ENCODE data around the gene SLC13A3.

SLC13A3 gene

GRCh38 chr20:46551522-46552381 lies 99.5 kb downstream of the SLC13A3 start:
- DNase-seq: no peak

DNA sequence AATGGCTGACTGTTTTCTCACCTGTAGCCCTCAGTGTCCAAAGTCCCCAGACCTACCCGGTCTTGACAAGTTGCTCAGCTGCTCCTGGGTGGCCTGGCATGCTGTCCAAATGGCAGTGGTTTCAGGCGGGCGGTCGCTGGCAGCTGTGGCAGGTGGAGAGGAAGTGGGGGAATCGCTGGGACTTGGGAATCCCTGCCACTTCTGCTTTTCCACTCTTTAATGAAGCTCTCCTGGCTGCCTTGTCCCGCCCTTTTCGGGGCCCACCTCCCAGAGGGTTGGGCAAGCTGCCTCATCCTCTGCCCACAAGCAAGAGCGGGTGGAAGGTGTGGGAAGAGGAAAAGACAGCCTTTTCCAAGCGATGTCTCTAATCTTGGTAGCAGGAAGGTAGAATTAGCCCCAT lies 100.8 kb downstream of the SLC13A3 start, which contains the start of gene OCSTAMP:
Gene OCSTAMP (minus strand): TSS at position 194 of the 400 bp plus-strand sequence. CDS start 94 bp downstream, at position 100.
- no peak for DNase-seq

DNA sequence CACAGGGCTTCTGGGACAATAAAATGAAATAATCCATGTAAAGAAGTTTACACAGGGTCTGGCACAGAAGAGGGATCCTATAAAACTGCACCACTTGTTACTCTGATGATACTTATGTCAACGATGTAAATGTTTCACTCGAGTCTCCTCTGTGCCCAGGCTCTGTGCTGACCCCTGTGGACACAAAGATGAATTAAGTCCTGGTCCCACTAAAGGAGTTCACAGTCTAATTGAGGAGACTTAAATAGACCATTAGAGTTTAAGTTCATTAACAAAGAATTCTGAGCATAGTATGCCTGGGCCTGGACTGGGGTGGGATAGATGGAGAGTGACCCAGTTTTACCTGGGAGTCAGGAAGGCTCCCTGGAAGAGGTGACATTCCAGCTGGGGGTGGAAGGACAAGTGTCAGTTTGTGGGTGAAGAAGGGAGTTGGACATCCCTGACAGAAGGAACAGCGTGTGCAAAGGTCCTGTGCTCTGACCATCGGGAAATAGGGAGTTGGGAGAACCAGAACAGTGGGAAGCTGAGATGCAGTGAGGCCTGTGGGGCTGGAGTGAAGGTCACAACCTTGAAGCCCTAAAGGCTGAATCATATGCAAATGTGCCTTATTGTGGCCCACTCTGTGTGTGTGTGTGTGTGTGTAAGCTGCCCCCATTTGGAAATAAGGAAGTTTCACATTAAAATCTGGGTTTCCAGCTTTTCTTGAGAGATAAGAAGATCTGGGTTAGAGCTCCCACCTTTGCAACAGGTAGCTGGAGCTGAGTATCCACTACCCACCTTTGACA lies 101.9 kb downstream of the SLC13A3 start:
- no peak for DNase-seq

- no peak for DNase-seq
These were observed 102.6 kb downstream of the SLC13A3 start for GRCh38 chr20:46548688-46549087.

GRCh38 chr20:46547995-46548394 lies 103.3 kb downstream of the SLC13A3 start:
- DNase-seq: no peak

GRCh38 chr20:46546936-46547335 lies 104.3 kb downstream of the SLC13A3 start:
- DNase-seq: no peak

DNA sequence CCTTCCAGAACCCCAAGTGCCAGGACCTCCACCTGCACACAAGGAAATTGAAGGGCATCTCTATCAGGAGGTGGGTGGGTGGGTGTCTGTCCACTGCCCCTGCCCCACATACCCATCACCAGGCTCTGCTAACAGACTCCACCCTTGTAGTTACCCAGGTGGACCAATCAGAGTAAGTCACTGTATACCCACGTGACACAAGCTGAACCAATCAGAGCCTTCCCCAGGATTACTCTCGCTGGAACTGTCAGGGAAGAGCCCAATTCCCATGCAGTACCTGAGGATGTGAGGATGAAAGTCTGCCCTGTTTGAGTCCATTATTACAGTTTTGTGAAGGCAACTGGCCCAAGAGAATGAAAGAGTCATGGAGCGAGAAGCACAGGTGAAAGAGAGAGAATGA lies 105.0 kb downstream of the SLC13A3 start:
- DNase-seq: no peak

- DNase-seq: no peak
These were observed 105.5 kb downstream of the SLC13A3 start for GRCh38 chr20:46545827-46546138.

- no peak for DNase-seq
These were observed 106.0 kb downstream of the SLC13A3 start for GRCh38 chr20:46545077-46545826.

DNA sequence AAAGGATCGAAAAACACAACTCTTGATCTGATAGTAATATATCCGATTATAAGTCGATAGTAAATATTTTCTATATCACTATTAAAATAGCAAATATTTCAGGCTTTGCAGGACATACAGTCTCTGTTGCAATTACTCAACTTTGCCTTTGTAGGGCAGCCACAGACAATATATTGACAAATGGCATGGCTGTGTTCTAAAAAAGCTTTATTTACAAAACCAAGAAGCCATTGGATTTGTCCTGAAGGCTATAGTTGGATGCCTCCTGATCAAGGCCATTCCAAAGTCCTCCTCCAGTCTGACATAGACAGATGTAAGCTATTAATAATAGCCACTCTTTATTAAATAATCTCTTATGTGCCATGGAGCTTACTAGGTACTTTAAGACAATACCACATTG lies 106.7 kb downstream of the SLC13A3 start:
- no peak for DNase-seq

DNA sequence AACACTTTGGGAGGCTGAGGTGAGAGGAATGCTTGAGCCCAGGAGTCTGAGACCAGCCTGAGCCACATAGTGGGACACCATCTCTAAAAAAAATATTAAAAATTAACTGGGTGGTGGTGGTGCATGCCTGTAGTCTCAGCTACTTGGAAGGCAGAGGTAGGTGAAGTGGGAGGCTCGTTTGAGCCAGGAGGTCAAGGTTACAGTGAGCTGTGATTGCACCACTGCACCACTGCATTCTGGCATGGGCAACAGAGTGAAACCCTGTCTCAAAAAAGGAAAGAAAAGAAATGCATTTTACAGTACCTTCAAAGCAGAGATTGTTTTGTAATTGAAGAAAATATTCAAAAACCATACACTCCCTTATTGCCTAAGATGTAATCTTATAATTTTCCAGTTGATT lies 107.3 kb downstream of the SLC13A3 start:
- no peak for DNase-seq

GRCh38 chr20:46543033-46543432 lies 108.2 kb downstream of the SLC13A3 start:
- DNase-seq: no peak

- no peak for DNase-seq
These were observed 109.9 kb downstream of the SLC13A3 start for GRCh38 chr20:46541229-46541935.

DNA sequence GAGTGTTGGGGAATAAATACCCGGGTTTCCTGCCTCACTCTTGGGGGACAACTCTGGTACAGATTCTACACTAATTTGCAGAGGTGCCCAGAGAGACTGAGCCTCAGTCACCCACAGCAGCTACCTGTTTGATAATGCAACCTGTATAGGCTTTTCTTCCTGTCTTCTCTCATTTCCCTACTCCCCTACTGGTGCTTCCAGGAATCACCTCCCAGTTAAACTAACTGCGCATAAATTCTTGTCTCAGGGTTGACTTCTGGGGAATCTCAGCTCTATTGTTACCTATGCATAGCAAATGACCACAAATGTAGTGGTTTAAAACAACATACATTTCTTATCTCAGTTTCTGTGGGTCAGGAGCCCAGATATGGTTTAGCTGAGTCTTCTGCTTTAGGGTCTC lies 112.1 kb downstream of the SLC13A3 start:
- DNase-seq: no peak

- DNase-seq: no peak
These were observed 120.6 kb downstream of the SLC13A3 start for GRCh38 chr20:46530640-46531039.

DNA sequence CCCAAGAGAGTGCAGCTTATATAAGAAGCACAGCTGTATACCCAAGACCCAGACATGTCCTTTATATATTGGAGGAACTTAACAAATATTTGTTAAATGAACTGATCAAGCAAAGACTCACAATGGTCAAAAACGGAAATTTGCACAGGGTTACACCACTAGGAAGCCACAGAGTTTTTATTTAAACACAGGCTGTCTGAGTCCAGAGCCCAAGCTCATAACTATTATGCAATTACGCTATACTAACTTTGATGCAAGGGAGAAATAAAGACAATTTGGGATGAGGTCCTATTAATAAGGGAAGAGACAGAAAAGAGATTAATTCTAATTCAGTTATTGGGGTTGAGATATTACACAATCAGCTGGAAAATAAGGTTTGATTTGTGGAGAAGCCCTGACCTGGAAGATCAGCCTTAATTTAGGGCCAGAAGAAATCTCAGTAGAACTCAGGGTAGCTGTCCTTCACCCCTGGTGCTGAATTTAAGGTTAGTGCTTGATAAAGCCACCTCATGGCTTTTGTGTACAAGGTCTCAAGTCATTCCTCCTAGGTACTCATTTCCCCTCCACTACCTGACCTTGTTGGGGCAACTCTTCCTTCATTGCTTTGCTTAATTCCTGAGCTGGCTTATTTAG lies 127.4 kb downstream of the SLC13A3 start:
- DNase-seq: no peak

- DNase-seq: no peak
These were observed 128.2 kb downstream of the SLC13A3 start for GRCh38 chr20:46523108-46523507.

- peak; percentile 9 for DNase-seq
These were observed 130.2 kb downstream of the SLC13A3 start for GRCh38 chr20:46520976-46521579.

DNA sequence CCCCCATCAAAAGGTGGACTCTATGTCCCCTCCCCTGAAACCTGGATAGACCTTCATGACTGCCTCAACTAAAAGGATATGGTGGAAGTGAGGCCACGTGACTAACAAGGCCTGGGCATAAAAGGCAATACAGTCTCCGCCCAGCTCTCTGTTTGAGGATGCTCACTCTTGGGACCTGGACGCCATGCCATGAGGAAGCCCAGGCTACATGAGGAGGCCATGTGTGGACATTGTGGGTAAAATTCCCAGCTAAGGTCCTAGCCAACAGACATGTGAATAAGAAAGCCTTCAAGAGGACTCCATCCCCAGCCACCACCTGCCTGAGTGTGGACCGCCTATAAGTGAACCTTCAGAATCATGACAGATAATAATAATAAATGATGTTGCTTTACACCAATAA lies 130.7 kb downstream of the SLC13A3 start:
- DNase-seq: no peak

DNA sequence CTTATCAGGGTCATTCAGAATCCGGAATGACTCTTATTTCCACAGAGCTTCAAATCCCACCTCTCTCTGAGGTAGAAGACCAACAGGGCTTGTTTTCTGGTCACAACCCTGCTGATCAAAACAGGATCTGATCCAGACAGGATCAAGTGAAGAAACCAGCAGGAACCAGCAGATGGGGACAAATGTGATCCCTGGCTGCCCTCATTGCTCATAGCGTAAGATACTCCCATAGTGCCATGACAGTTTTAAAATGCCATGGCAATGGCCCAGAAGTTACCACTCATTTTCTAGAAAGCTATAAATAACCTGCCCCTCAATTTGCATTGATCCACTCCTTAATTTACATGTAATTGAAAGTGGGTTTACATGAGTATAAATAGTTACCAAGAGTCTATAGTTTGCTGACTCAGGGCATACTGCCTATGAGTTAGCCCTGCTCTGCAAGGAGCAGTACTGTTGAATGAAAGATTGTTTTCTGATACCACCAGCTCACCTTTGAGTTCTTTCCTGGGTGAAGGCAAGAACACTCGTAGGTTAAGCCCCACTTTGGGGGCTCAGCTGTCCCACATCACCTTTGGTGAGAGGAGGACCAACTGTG lies 131.7 kb downstream of the SLC13A3 start:
- no peak for DNase-seq

Measured in amniotic stem cell (primary cell).